Liver (tissue), 9 donors: ENCODE measurements around the gene SOX13. TPM values are rescaled to one million over a fixed set of nuclear protein-coding genes. Genes with fewer than 3 reads are reported as not detected.

ENCODE experiments used
- DNase-seq: peaks from one replicate; pipeline ENCODE4 v3.0.0-alpha.2; 2017; ENCODE audit warnings: low spot score
- H3K27ac ChIP-seq, 2 donors: one replicate each; pipeline ENCODE4 v1.7.0; 2013; ENCODE audit warnings: inconsistent platforms in 2 of 2, low read length in 2 of 2, control low read depth in 1 of 2, low read depth in 1 of 2, mild to moderate bottlenecking in 1 of 2
- H3K27me3 ChIP-seq, 4 donors: one replicate each; pipeline versions ENCODE4 v1.6.1 to v1.7.0; 2013; ENCODE audit warnings: low read length in 3 of 4, inconsistent platforms in 1 of 4, mild to moderate bottlenecking in 1 of 4, moderate library complexity in 1 of 4; ENCODE audit not compliant: control insufficient read depth in 4 of 4, insufficient read depth in 4 of 4
- H3K36me3 ChIP-seq, 4 donors: one replicate each; pipeline versions ENCODE4 v1.6.1 to v1.7.0; 2013; ENCODE audit warnings: low read length in 3 of 4, mild to moderate bottlenecking in 3 of 4, low read depth in 1 of 4, moderate library complexity in 1 of 4; ENCODE audit not compliant: control insufficient read depth in 4 of 4, insufficient read depth in 3 of 4
- H3K4me1 ChIP-seq, 4 donors: one replicate each; pipeline versions ENCODE4 v1.6.1 to v1.7.0; 2013; ENCODE audit warnings: low read length in 3 of 4, mild to moderate bottlenecking in 3 of 4, moderate library complexity in 1 of 4; ENCODE audit not compliant: control insufficient read depth in 4 of 4, insufficient read depth in 4 of 4
- H3K4me3 ChIP-seq, 3 donors: one replicate each; pipeline versions ENCODE4 v1.6.1 to v1.7.0; 2013; ENCODE audit warnings: low read length in 3 of 3, control low read depth in 1 of 3, low read depth in 1 of 3, mild to moderate bottlenecking in 1 of 3
- H3K9ac ChIP-seq, 2 donors: one replicate each; pipeline ENCODE4 v1.7.0; 2013; ENCODE audit warnings: low read length in 2 of 2, mild to moderate bottlenecking in 2 of 2, moderate library complexity in 2 of 2, control low read depth in 1 of 2, low read depth in 1 of 2
- H3K9me3 ChIP-seq, 4 donors: one replicate each; pipeline versions ENCODE4 v1.6.1 to v1.7.0; 2013; ENCODE audit warnings: low read length in 3 of 4; ENCODE audit not compliant: control insufficient read depth in 4 of 4
- ATF3 ChIP-seq: IDR thresholded peaks from 2 replicates; pipeline ENCODE4 v1.6.1; 2016; ENCODE audit warnings: antibody characterized with exemption
- CTCF ChIP-seq: fragments of 150-350 bp; IDR thresholded peaks from 2 replicates; pipeline ENCODE4 v1.5.1; 2017; ENCODE audit warnings: improper control_type of control experiment, low read depth, low read length; ENCODE audit not compliant: missing input control
- EGR1 ChIP-seq, 2 donors: IDR thresholded peaks; 2 replicates each; pipeline ENCODE4 v1.6.1; 2016 to 2018; ENCODE audit warnings: antibody characterized with exemption in 2 of 2, low read depth in 2 of 2
- FOXA1 ChIP-seq: IDR thresholded peaks from 2 replicates; pipeline ENCODE4 v1.6.1; 2016; ENCODE audit warnings: antibody characterized with exemption
- FOXA2 ChIP-seq: IDR thresholded peaks from 2 replicates; pipeline ENCODE4 v1.6.1; 2016; ENCODE audit warnings: antibody characterized with exemption
- GABPA ChIP-seq, 2 donors: IDR thresholded peaks in 1 of 2; conservative IDR thresholded peaks in 1 of 2; 2 replicates each; pipeline ENCODE4 v1.6.1; 2016; ENCODE audit warnings: antibody characterized with exemption in 2 of 2, mild to moderate bottlenecking in 1 of 2, moderate library complexity in 1 of 2
- HNF4A ChIP-seq, 2 donors: conservative IDR thresholded peaks; 2 replicates each; pipeline ENCODE4 v1.6.1; 2016; ENCODE audit warnings: antibody characterized with exemption in 2 of 2, mild to moderate bottlenecking in 2 of 2
- HNF4G ChIP-seq: IDR thresholded peaks from 2 replicates; pipeline ENCODE4 v1.6.1; 2016; ENCODE audit warnings: antibody characterized with exemption
- JUND ChIP-seq, 2 donors: IDR thresholded peaks; 2 replicates each; pipeline ENCODE4 v1.6.1; 2016; ENCODE audit warnings: antibody characterized with exemption in 2 of 2
- MAX ChIP-seq: IDR thresholded peaks from 2 replicates; pipeline ENCODE4 v1.6.1; 2016; ENCODE audit warnings: antibody characterized with exemption
- NR2F2 ChIP-seq: IDR thresholded peaks from 2 replicates; pipeline ENCODE4 v1.6.1; 2016; ENCODE audit warnings: antibody characterized with exemption
- RAD21 ChIP-seq, 2 donors: IDR thresholded peaks; 2 replicates each; pipeline ENCODE4 v1.6.1; 2016; ENCODE audit warnings: antibody characterized with exemption in 2 of 2, mild to moderate bottlenecking in 2 of 2
- REST ChIP-seq: IDR thresholded peaks from 2 replicates; pipeline ENCODE4 v1.6.1; 2016; ENCODE audit warnings: antibody characterized with exemption, mild to moderate bottlenecking
- RXRA ChIP-seq, 2 donors: IDR thresholded peaks; 2 replicates each; pipeline ENCODE4 v1.6.1; 2017 to 2018; ENCODE audit warnings: antibody characterized with exemption in 2 of 2, mild to moderate bottlenecking in 1 of 2
- SP1 ChIP-seq: IDR thresholded peaks from 2 replicates; pipeline ENCODE4 v1.6.1; 2018; ENCODE audit warnings: antibody characterized with exemption, mild to moderate bottlenecking
- TAF1 ChIP-seq: conservative IDR thresholded peaks from 2 replicates; pipeline ENCODE4 v1.6.1; 2016; ENCODE audit warnings: antibody characterized with exemption, mild to moderate bottlenecking
- YY1 ChIP-seq: IDR thresholded peaks from 2 replicates; pipeline ENCODE4 v1.6.1; 2016; ENCODE audit warnings: antibody characterized with exemption, mild to moderate bottlenecking
- WGBS: extraction: QIAGEN DNeasy Blood & Tissue Kit; methylation state at CpG from one replicate; pipeline ENCODE4 v1.1.7; 2013; 5-methylcytosine and 5-hydroxymethylcytosine counted together
- polyA plus RNA-seq, 2 donors: library from polyadenylated mRNA; stranded (reverse) in 1 of 2; unstranded in 1 of 2; fragments of 200-250 nt in 1 of 2; fragments of >200 nt in 1 of 2; fragmentation: Nextera tagmentation in 1 of 2; extraction: Ambion mirVana in 1 of 2; gene quantifications; one replicate each; pipeline versions ENCODE4 v1.2.1 to v1.2.3, GENCODE V29; 2013 to 2015
- total RNA-seq, 2 donors: library from RNA; depleted of rRNA; stranded (reverse); fragments of >200 nt; gene quantifications; one replicate each; pipeline ENCODE4 v1.2.3, GENCODE V29; 2014
- TF ChIP-seq, protein P1 (sequence below): IDR thresholded peaks from 2 replicates; pipeline ENCODE4 v1.6.1; 2016; ENCODE audit warnings: antibody characterized with exemption
- donor health status: healthy.
- donor health status: healthy.
- donor health status: healthy.
- donor health status: healthy.
- donor health status: healthy.

The SOX13 gene
- total and polyA plus RNA-seq, 4 donors, result 7.8 to 15.5 (median 8.7) TPM

GRCh38 chr1:204152310-204153044 is 79.6 kb downstream of the SOX13 start:
- peak overlapping the region; percentile 34 to 58 (median 57) for H3K4me3 ChIP-seq
- H3K4me1 ChIP-seq, result peaks cover 0 to 47% (median 35%) of the 10 kb centered on the region in 4 donors
- H3K27me3 ChIP-seq, result no peaks in the 10 kb centered on the region
- TF ChIP-seq YY1, result no peak
- no peak for TF ChIP-seq REST
- no peak for TF ChIP-seq RXRA (IDR thresholded peaks at IDR 0.05)
- TF ChIP-seq, protein P1, sequence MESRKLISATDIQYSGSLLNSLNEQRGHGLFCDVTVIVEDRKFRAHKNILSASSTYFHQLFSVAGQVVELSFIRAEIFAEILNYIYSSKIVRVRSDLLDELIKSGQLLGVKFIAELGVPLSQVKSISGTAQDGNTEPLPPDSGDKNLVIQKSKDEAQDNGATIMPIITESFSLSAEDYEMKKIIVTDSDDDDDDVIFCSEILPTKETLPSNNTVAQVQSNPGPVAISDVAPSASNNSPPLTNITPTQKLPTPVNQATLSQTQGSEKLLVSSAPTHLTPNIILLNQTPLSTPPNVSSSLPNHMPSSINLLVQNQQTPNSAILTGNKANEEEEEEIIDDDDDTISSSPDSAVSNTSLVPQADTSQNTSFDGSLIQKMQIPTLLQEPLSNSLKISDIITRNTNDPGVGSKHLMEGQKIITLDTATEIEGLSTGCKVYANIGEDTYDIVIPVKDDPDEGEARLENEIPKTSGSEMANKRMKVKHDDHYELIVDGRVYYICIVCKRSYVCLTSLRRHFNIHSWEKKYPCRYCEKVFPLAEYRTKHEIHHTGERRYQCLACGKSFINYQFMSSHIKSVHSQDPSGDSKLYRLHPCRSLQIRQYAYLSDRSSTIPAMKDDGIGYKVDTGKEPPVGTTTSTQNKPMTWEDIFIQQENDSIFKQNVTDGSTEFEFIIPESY, result no peak
- no peak for TF ChIP-seq SP1
- no peak for TF ChIP-seq TAF1
- TF ChIP-seq RAD21 (IDR thresholded peaks at IDR 0.05), result peak in 1 of 2 donors; percentile 36
- no peak for TF ChIP-seq NR2F2
- TF ChIP-seq FOXA1, result no peak
- no peak for DNase-seq
- no peaks in the 10 kb centered on the region for H3K36me3 ChIP-seq
- WGBS, result 19% methylated on average over 25 of the region's 25 CpGs
- H3K9me3 ChIP-seq, result no peaks in the 10 kb centered on the region
- no peak overlapping the region for H3K9ac ChIP-seq
- peak overlapping the region; percentile 28 to 70 for H3K27ac ChIP-seq

DNA sequence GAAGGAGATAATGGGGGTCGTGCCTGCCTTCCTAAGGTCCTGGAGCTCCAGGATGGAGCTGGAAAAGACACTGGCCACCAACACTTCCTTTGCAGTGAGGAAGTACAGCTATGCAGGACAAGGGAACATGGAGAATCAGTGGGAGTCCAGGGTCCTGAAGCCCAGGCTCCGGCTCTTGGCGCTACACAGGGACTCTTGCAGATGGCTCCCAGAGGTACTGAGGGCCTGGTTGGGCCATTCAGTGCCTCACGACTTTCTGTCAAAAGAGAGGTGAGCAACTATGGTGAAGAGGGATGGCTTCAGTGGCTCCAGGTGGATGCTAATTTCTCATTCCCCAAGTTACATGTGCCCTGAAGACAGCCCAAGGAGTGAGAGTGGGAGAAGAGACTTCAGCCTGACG is 80.8 kb downstream of the SOX13 start:
- H3K4me1 ChIP-seq, result peaks cover 0 to 35% (median 27%) of the 10 kb centered on the region in 4 donors
- no peak for DNase-seq
- no peaks in the 10 kb centered on the region for H3K36me3 ChIP-seq
- WGBS, result 92% methylated on average over 5 of the region's 5 CpGs
- H3K27me3 ChIP-seq, result no peaks in the 10 kb centered on the region
- H3K27ac ChIP-seq, result no peak overlapping the region
- H3K9ac ChIP-seq, result no peak overlapping the region
- no peak overlapping the region for H3K4me3 ChIP-seq
- no peaks in the 10 kb centered on the region for H3K9me3 ChIP-seq
- no peak for TF ChIP-seq HNF4G
- TF ChIP-seq GABPA (IDR thresholded peaks at IDR 0.05 in 1 of 2, conservative IDR thresholded peaks at IDR 0.05 in 1 of 2), result no peak
- TF ChIP-seq, protein P1, result no peak
- no peak for TF ChIP-seq CTCF
- TF ChIP-seq HNF4A (conservative IDR thresholded peaks at IDR 0.05), result no peak
- TF ChIP-seq TAF1, result no peak
- no peak for TF ChIP-seq EGR1 (IDR thresholded peaks at IDR 0.05; ENCODE audit: low read depth in 2 of 2)
- no peak for TF ChIP-seq REST
- TF ChIP-seq MAX, result no peak
- TF ChIP-seq FOXA2, result no peak
- TF ChIP-seq JUND (IDR thresholded peaks at IDR 0.05), result no peak
- TF ChIP-seq FOXA1, result no peak
- no peak for TF ChIP-seq YY1
- no peak for TF ChIP-seq ATF3
- TF ChIP-seq NR2F2, result no peak
